Erythroblast (primary cell): ENCODE results near the gene UPK3BL2.
"Not testable (repeated sequence)": the region's sequence is repeated elsewhere in the genome, so short reads cannot be mapped to it uniquely, and the experiment has no call there.

Experiments
- DNase-seq, 2 experiments: peaks; one replicate each; lab custom pipeline; 2025; lab: John Stamatoyannopoulos, UW

Gene UPK3BL2

DNA sequence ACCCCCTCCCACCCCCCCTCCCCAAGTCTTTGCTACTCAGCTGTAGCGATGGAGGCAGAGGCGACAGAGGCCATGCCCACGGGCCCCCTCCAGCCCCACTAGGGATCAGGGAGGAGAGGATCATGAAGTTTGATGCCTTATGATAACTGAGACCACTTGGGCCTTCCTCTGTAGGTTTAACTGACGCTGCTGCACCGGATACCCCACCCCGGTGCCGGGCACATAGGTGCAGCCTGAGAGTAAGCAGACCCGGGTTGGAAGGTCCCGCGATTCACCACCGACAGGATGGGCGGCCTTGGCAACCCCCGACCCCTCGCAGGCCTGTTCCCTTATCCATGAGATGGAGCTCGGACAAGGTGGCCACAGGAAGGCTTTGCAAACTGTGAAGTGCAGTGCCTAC lies 49.5 kb downstream of the UPK3BL2 start:
- not testable (repeated sequence) for DNase-seq

DNA sequence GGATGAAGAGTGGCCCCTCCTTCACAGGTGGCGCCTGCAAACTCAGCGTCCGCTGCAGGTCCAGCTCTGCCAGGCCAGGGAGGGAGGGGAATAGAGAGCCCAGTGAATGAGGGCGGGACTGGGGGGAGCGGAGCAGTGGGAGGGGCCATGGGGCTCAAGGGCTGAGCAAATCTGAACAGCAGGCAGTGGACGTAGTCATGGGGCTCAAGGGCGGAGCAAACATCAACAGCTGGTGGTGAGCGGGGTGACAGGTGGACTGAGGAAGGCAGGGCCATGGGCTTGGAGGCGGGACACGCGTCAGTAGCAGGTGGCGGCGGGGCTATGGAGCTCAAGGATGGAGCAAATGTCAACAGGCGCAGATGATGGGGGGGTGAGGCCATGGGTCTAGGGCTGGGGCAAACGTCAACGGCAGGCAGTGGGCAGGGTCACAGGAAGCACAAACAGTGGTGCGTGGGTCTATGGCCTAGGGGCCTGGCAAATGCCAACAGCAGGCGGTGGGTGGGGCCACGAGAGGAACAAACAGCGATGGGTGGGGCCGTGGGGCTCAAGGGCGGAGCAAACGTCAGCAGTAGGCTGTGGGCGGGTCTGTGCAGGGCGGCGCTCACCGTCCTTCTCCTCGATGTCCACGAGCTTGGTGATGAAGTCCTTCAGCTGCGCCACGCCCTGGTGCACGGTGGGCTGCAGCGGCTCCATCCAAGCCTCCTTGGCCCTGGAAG lies 50.1 kb downstream of the UPK3BL2 start:
- DNase-seq: not testable (repeated sequence)

DNA sequence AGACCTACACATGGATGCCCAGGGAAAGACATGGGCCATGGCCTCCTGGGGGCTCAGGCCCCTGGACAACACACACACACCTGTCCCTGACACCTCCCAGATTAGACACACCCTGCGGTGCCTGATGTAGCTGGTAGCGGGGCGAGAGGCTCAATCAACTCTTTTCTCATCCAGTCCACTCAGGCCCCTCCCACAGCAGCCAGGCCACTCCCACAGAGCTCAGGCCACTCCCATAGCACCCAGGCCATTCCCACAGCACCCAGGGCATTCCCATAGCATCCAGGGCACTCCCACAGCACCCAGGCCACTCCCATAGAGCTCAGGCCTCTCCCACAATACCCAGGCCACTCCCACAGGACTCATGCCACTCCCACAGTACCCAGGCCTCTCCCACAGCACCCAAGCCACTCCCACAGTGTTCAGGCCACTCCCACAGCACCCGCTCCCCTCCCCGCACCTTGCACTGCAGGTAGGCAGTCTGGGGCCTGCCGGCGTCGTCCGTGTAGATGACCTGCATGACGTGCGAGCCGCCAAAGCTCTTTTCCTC lies 52.9 kb downstream of the UPK3BL2 start:
- DNase-seq: not testable (repeated sequence)
